ENCODE measurements around the gene MGRN1. TPM values are rescaled to one million over a fixed set of nuclear protein-coding genes. Genes with fewer than 3 reads are reported as not detected.

MGRN1 gene
- total RNA-seq, 3 donors from 2014 or later (not counting 1 experiment from before 2014, with no cell fraction given) = 102 to 106 (median 105) TPM

GRCh38 chr16:4659363-4660353 is 35.0 kb downstream of the MGRN1 start:
- Mint-ChIP-seq H3K4me3 (no peak overlapping the region), H3K9me3 (no peaks in the 10 kb centered on the region), H3K27ac (peak overlapping the region; percentile 61 to 77), H3K4me1 (peaks cover 27 to 31% of the 10 kb centered on the region in 2 donors), H3K27me3 (ENCODE audit: low read depth in 2 of 2) (no peaks in the 10 kb centered on the region), H3K36me3 (no peaks in the 10 kb centered on the region)
- Histone ChIP-seq H3K27me3 (ENCODE audit: control insufficient read depth, insufficient read depth, low read length) (no peaks in the 10 kb centered on the region), H3K36me3 (ENCODE audit: control insufficient read depth, insufficient read depth, low read length) (peaks cover 33% of the 10 kb centered on the region), H3K27ac (ENCODE audit: low read length) (peak overlapping the region; percentile 49), H3K9me3 (ENCODE audit: control insufficient read depth, insufficient read depth, low read length) (no peaks in the 10 kb centered on the region), H3K4me3 (ENCODE audit: low read length) (no peak overlapping the region), H3K4me1 (ENCODE audit: control insufficient read depth, insufficient read depth, low read length) (peaks cover 42% of the 10 kb centered on the region)
- ATAC-seq (no peak), DNase-seq (no peak)
- intact Hi-C loops (cut with micrococcal nuclease) = no loop called here
- 95% methylated on average over 29 of the region's 29 CpGs for WGBS (ENCODE audit: insufficient coverage)
- TF ChIP-seq CTCF (IDR thresholded peaks at IDR 0.05) = no peak

GRCh38 chr16:4660454-4661007 is 35.9 kb downstream of the MGRN1 start:
- Histone ChIP-seq H3K4me1 (ENCODE audit: control insufficient read depth, insufficient read depth, low read length) (peaks cover 51% of the 10 kb centered on the region), H3K9me3 (ENCODE audit: control insufficient read depth, insufficient read depth, low read length) (no peaks in the 10 kb centered on the region), H3K27me3 (ENCODE audit: control insufficient read depth, insufficient read depth, low read length) (no peaks in the 10 kb centered on the region), H3K27ac (ENCODE audit: low read length) (peak overlapping the region; percentile 49), H3K4me3 (ENCODE audit: low read length) (no peak overlapping the region), H3K36me3 (ENCODE audit: control insufficient read depth, insufficient read depth, low read length) (peaks cover 24% of the 10 kb centered on the region)
- no peaks in the 10 kb centered on the region for H3K36me3 Mint-ChIP-seq
- H3K27ac Mint-ChIP-seq = peak overlapping the region; percentile 61 to 77
- DNase-seq (peak; percentile 40 to 85), ATAC-seq (peak; percentile 38 to 73 (median 66))
- intact Hi-C loops (cut with micrococcal nuclease) = no loop called here
- no peak for TF ChIP-seq CTCF (IDR thresholded peaks at IDR 0.05)
- no peaks in the 10 kb centered on the region for H3K27me3 Mint-ChIP-seq (ENCODE audit: low read depth in 2 of 2)
- no peaks in the 10 kb centered on the region for H3K9me3 Mint-ChIP-seq
- H3K4me3 Mint-ChIP-seq = peak overlapping the region; percentile 69
- 26% methylated on average over 18 of the region's 18 CpGs for WGBS (ENCODE audit: insufficient coverage)
- peaks cover 29 to 36% of the 10 kb centered on the region in 2 donors for H3K4me1 Mint-ChIP-seq

- peaks cover 29 to 36% of the 10 kb centered on the region in 2 donors for H3K4me1 Mint-ChIP-seq
Measured at GRCh38 chr16:4661661-4662060, 37.0 kb downstream of the MGRN1 start.

More at GRCh38 chr16:4661661-4662060, 37.0 kb downstream of the MGRN1 start:
- Mint-ChIP-seq H3K9me3 (no peaks in the 10 kb centered on the region), H3K27ac (peak overlapping the region in 1 of 2 donors; percentile 61), H3K36me3 (no peaks in the 10 kb centered on the region), H3K4me3 (no peak overlapping the region), H3K27me3 (ENCODE audit: low read depth in 2 of 2) (no peaks in the 10 kb centered on the region)
- no peaks in the 10 kb centered on the region for H3K27me3 ChIP-seq (ENCODE audit: control insufficient read depth, insufficient read depth, low read length)
- H3K4me3 ChIP-seq (ENCODE audit: low read length) = no peak overlapping the region
- peaks cover 22% of the 10 kb centered on the region for H3K36me3 ChIP-seq (ENCODE audit: control insufficient read depth, insufficient read depth, low read length)
- WGBS (ENCODE audit: insufficient coverage) = 54% methylated on average over 11 of the region's 11 CpGs
- intact Hi-C loops (cut with micrococcal nuclease) = no loop called here
- H3K27ac ChIP-seq (ENCODE audit: low read length) = no peak overlapping the region
- peaks cover 57% of the 10 kb centered on the region for H3K4me1 ChIP-seq (ENCODE audit: control insufficient read depth, insufficient read depth, low read length)
- ATAC-seq = no peak
- H3K9me3 ChIP-seq (ENCODE audit: control insufficient read depth, insufficient read depth, low read length) = no peaks in the 10 kb centered on the region
- no peak for TF ChIP-seq CTCF (IDR thresholded peaks at IDR 0.05)
- no peak for DNase-seq
